Panc1 (cell line): ENCODE results near the gene SERTAD2. TPM values are rescaled to one million over a fixed set of nuclear protein-coding genes. Genes with fewer than 3 reads are reported as not detected.

Source experiments
- ATAC-seq: fragments of 200-7000 bp; cut with Tn5 transposase; 2 replicates; pipeline ENCODE4 v1.9.1; 2020; ENCODE audit warnings: mild to moderate bottlenecking, moderate library complexity
- BruUV-seq: library from RNA; stranded (reverse); fragments of 400-500 nt; replicated peaks from 2 replicates; lab custom pipeline; 2021; lab: Mats Ljungman, UMichigan
- CTCF ChIA-PET: fragments of 300-600 bp; sonication (Branson Sonifier 250); formaldehyde crosslinking; loops from one replicate; lab custom pipeline; 2022; ENCODE audit warnings: antibody characterized with exemption; lab: Charles Lee
- POLR2A ChIA-PET: fragments of 300-600 bp; sonication (Branson Sonifier 250); formaldehyde crosslinking; loops from one replicate; lab custom pipeline; 2022; ENCODE audit warnings: antibody characterized with exemption; lab: Charles Lee
- DNase-seq: peaks from one replicate; pipeline ENCODE4 v3.0.0-alpha.2; 2010; ENCODE audit warnings: low read depth, low spot score
- H3K27ac ChIP-seq: 2 replicates; pipeline ENCODE4 v1.5.1; 2011; ENCODE audit warnings: mild to moderate bottlenecking, low read length, inconsistent platforms
- H3K27me3 ChIP-seq: fragments of 200-500 bp; sonication (Bioruptor generic); 2 replicates; pipeline ENCODE4 v1.6.0; 2014; ENCODE audit warnings: low read length, inconsistent platforms; ENCODE audit not compliant: control insufficient read depth, insufficient read depth
- H3K36me3 ChIP-seq: fragments of 200-500 bp; sonication (Bioruptor generic); 2 replicates; pipeline ENCODE4 v1.5.1; 2014; ENCODE audit warnings: inconsistent platforms, mild to moderate bottlenecking, low read length, moderate library complexity; ENCODE audit not compliant: control insufficient read depth, insufficient read depth
- H3K4me1 ChIP-seq: 2 replicates; pipeline ENCODE4 v1.5.1; 2011; ENCODE audit warnings: inconsistent platforms, mild to moderate bottlenecking, low read length, moderate library complexity; ENCODE audit not compliant: control insufficient read depth, insufficient read depth
- H3K4me3 ChIP-seq, 2 experiments: 2 replicates each; pipeline ENCODE4 v1.5.1; 2011 to 2012; ENCODE audit warnings: low read depth in 2 of 2, low read length in 2 of 2, mild to moderate bottlenecking in 2 of 2, inconsistent platforms in 1 of 2, moderate library complexity in 1 of 2
- H3K9me3 ChIP-seq: fragments of 200-500 bp; sonication (Bioruptor generic); 2 replicates; pipeline ENCODE4 v1.5.1; 2014; ENCODE audit warnings: low read depth, mild to moderate bottlenecking, inconsistent platforms, low read length, moderate library complexity; ENCODE audit not compliant: control insufficient read depth, insufficient read depth
- POLR2AphosphoS5 ChIP-seq: IDR thresholded peaks from 2 replicates; pipeline ENCODE4 v1.6.1; 2012; ENCODE audit warnings: mild to moderate bottlenecking, low read depth, low read length, moderate library complexity
- SIN3A ChIP-seq: IDR thresholded peaks from 2 replicates; pipeline ENCODE4 v1.6.1; 2012; ENCODE audit warnings: low read depth, mild to moderate bottlenecking, low read length, moderate library complexity, borderline replicate concordance; ENCODE audit not compliant: insufficient read depth
- TCF7L2 ChIP-seq: IDR thresholded peaks from 2 replicates; pipeline ENCODE4 v1.6.1; 2011; ENCODE audit warnings: mild to moderate bottlenecking, low read depth, low read length, inconsistent platforms
- in situ Hi-C: cut with HindIII; loops from 2 replicates; pipeline ENCODE4 v1.10.0; 2016; ENCODE audit warnings: low sequenced_read_pairs, low pct_unique_long_range_greater_than_20kb
- intact Hi-C: fragments of 100-400 bp; cut with micrococcal nuclease; formaldehyde crosslinking; loops from one replicate; pipeline ENCODE4 v1.10.0; 2022; ENCODE audit not compliant: unreplicated experiment
- total RNA-seq: library from RNA; stranded (reverse); gene quantifications from one replicate; pipeline ENCODE4 v1.2.1, GENCODE V29; 2021; ENCODE audit not compliant: unreplicated experiment
- TF ChIP-seq, protein P1 (sequence below), 2 experiments: IDR thresholded peaks; 2 replicates each; pipeline ENCODE4 v1.6.1; 2011 to 2012; ENCODE audit warnings: low read depth in 2 of 2, control low read depth in 1 of 2, low read length in 1 of 2, mild to moderate bottlenecking in 1 of 2, moderate library complexity in 1 of 2; ENCODE audit not compliant: insufficient read depth in 1 of 2
- TF ChIP-seq, protein P2 (sequence below): fragments of 450-650 bp; IDR thresholded peaks from 2 replicates; pipeline ENCODE4 v1.5.1; 2017; ENCODE audit warnings: mild to moderate bottlenecking

The SERTAD2 gene
- total RNA-seq, 1 experiment from 2014 or later = 24.3 TPM

DNA sequence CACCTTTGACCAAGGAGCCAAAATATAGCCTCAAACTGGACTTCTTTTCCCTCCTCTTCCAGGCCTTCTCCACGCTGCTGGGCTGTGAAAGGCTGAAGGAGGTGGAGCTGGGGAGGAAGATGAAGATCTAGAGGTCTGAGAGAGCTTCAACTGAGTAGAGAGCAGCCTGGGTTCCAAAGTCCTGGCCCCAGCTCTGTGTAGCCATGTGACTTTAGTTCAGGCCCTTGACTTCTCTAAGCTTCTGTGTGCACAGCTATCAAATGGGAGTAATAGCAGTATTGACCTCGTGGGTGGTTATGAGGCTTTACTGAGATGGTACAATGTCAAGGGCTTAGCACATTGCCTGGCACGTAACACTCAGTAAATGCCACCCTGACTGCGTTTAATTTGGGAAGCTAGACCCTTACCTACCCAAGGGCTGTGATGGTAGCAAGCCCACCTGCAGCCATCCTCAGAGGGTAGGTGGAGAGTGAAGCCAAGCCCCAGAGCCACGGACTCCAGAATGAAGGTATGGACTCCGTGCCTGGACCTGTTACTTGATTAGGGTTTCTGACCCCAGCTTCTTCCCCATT, 38.4 kb downstream of the SERTAD2 start:
- in situ Hi-C loops = no loop called here

DNA sequence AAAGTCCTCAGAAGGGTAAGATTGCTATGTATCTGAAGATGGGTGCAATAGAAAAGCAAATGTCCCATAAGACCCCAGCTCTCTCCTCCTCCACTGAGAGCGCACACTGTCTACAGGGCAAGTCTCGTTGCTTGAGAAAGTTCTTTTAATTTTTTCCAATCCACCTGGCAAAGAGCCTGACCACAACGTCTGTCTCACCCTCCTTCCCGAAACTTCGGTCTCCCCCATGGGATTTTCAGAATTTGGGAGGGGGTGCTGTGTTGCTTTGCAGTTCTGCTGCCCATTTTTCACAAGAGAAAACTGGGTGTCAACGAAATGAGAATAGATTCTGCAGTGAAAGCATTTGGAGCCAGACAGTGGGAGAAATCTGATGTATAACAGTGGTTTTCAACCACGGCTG, 40.4 kb downstream of the SERTAD2 start:
- Histone ChIP-seq H3K9me3 (no peaks in the 10 kb centered on the region), H3K4me1 (no peaks in the 10 kb centered on the region; the same call in none of the 2 replicates), H3K4me3 (no peak overlapping the region), H3K27ac (no peak overlapping the region), H3K36me3 (no peaks in the 10 kb centered on the region), H3K27me3 (no peaks in the 10 kb centered on the region)
- intact Hi-C loops = no loop called here
- no peak for ATAC-seq
- no TSS peak for BruUV-seq
- ChIA-PET POLR2A (no interaction called here), CTCF (no interaction called here)
- in situ Hi-C loops = no loop called here
- no peak for DNase-seq
- TF ChIP-seq SIN3A (no peak), POLR2AphosphoS5 (no peak), TCF7L2 (no peak)
- TF ChIP-seq, protein P1, sequence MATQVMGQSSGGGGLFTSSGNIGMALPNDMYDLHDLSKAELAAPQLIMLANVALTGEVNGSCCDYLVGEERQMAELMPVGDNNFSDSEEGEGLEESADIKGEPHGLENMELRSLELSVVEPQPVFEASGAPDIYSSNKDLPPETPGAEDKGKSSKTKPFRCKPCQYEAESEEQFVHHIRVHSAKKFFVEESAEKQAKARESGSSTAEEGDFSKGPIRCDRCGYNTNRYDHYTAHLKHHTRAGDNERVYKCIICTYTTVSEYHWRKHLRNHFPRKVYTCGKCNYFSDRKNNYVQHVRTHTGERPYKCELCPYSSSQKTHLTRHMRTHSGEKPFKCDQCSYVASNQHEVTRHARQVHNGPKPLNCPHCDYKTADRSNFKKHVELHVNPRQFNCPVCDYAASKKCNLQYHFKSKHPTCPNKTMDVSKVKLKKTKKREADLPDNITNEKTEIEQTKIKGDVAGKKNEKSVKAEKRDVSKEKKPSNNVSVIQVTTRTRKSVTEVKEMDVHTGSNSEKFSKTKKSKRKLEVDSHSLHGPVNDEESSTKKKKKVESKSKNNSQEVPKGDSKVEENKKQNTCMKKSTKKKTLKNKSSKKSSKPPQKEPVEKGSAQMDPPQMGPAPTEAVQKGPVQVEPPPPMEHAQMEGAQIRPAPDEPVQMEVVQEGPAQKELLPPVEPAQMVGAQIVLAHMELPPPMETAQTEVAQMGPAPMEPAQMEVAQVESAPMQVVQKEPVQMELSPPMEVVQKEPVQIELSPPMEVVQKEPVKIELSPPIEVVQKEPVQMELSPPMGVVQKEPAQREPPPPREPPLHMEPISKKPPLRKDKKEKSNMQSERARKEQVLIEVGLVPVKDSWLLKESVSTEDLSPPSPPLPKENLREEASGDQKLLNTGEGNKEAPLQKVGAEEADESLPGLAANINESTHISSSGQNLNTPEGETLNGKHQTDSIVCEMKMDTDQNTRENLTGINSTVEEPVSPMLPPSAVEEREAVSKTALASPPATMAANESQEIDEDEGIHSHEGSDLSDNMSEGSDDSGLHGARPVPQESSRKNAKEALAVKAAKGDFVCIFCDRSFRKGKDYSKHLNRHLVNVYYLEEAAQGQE (IDR thresholded peaks at IDR 0.05; ENCODE audit: insufficient read depth in 1 of 2, low read depth in 2 of 2, low read length in 1 of 2) = no peak
- TF ChIP-seq, protein P2, sequence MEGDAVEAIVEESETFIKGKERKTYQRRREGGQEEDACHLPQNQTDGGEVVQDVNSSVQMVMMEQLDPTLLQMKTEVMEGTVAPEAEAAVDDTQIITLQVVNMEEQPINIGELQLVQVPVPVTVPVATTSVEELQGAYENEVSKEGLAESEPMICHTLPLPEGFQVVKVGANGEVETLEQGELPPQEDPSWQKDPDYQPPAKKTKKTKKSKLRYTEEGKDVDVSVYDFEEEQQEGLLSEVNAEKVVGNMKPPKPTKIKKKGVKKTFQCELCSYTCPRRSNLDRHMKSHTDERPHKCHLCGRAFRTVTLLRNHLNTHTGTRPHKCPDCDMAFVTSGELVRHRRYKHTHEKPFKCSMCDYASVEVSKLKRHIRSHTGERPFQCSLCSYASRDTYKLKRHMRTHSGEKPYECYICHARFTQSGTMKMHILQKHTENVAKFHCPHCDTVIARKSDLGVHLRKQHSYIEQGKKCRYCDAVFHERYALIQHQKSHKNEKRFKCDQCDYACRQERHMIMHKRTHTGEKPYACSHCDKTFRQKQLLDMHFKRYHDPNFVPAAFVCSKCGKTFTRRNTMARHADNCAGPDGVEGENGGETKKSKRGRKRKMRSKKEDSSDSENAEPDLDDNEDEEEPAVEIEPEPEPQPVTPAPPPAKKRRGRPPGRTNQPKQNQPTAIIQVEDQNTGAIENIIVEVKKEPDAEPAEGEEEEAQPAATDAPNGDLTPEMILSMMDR = no peak

More for the DNA sequence above, 38.4 kb downstream of the SERTAD2 start:
- intact Hi-C loops = no loop called here
- H3K4me3 ChIP-seq = no peak overlapping the region
- no peak overlapping the region for H3K27ac ChIP-seq
- H3K36me3 ChIP-seq = no peaks in the 10 kb centered on the region
- no peaks in the 10 kb centered on the region for H3K27me3 ChIP-seq
- H3K9me3 ChIP-seq = no peaks in the 10 kb centered on the region
- no peak for DNase-seq
- ChIA-PET CTCF (interaction anchor here (0.6 kb wide), 1 partner anchor 31 kb away, joined by 4 read pairs; no protein-coding TSS in a partner anchor), POLR2A (no interaction called here)
- ATAC-seq = no peak
- BruUV-seq = no TSS peak
- H3K4me1 ChIP-seq = no peaks in the 10 kb centered on the region; the same call in 1 of the 2 replicates
- TF ChIP-seq, protein P2 = no peak
- TF ChIP-seq TCF7L2 (no peak), SIN3A (no peak), POLR2AphosphoS5 (no peak)
- TF ChIP-seq, protein P1 (IDR thresholded peaks at IDR 0.05; ENCODE audit: insufficient read depth in 1 of 2, low read depth in 2 of 2, low read length in 1 of 2) = no peak
